Right ventricle myocardium inferior (tissue), 1 donor: Measurements from ENCODE around the gene PEX10. TPM values are rescaled to one million over a fixed set of nuclear protein-coding genes. Genes with fewer than 3 reads are reported as not detected.

Experiments used
- ATAC-seq: fragments of 200-7000 bp; cut with Tn5 transposase; one replicate; pipeline ENCODE4 v1.9.1; 2020; ENCODE audit warnings: mild to moderate bottlenecking, moderate library complexity
- DNase-seq: peaks from one replicate; pipeline ENCODE4 v3.0.0; 2021; ENCODE audit errors: missing footprints
- intact Hi-C: fragments of 100-400 bp; cut with DNase I; formaldehyde crosslinking; loops from one replicate; pipeline ENCODE4 v1.11.0; 2022
- total RNA-seq: library from RNA; stranded (reverse); fragmentation: NEBNext Ultra II Directional; extraction: Animal tissue kit (Norgen Biotek cat#: 25700); gene quantifications from one replicate; pipeline ENCODE4 v1.2.1, GENCODE V29; 2021
- donor health status: DM: no; HTN: yes; CAD: no; lungs with severe emphysema.

PEX10 gene
- total RNA-seq, 1 donor from 2014 or later: 14.5 TPM

DNA sequence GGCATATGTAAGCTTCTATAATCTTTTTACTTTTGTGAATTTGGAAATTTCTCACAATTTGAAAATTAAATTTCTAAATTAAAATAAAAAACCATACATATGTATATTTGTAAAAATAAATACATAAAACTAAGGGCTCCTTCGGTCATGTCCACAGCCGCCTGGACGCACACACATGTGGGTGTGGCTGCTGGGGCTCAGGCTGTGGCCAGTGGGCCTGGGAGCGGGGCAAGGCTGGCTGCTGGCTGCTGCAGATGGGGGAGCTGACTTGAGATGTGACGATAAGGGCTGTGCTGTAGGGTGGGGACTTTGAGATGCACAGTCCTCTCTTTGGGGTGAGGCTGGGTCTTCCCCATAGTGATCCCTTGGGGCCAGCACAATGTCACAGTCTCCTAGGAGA lies 15.9 kb downstream of the PEX10 start:
- ATAC-seq (no peak), DNase-seq (no peak)
- intact Hi-C loops: no loop called here

DNA sequence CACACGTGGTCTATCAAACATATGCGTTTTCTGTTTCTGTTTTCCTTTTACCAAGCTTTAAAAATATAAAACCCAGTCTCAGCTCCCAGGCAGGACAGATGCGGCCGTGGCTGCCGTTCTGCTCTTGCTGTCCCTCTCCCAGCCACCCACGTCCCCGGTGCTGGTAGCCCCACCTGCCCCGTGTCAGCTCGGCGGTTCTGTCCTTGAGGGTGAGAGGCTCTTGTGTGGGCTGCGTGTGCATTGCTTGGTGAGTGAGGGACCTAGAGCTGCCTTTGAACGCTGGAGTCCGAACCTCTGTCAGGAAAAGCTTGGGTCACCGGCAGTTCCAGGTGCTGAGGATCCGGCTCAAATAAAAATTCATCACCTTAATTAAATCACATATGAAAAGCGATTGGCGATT lies 16.3 kb downstream of the PEX10 start:
- ATAC-seq: no peak
- intact Hi-C loops: no loop called here
- no peak for DNase-seq

DNA sequence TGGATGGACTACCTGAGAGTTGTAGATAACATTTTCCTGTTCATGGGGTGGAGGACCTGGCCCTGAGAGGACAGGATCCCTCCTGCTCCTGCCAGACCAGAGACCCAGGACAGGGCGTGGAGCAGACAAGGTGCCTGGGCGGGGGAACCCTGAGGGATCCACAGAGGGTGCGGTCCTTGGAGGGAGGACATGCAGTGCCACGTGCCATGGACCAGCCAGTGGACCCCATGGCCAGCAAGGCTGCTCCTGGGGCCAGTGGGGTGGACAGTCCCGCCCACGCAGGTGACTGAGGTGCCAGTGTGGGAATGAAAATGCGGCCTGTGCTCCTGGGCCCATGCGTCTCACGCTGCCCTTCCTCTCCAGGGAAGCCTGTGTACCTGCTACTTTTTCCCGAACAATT lies 17.1 kb downstream of the PEX10 start:
- no peak for DNase-seq

DNA sequence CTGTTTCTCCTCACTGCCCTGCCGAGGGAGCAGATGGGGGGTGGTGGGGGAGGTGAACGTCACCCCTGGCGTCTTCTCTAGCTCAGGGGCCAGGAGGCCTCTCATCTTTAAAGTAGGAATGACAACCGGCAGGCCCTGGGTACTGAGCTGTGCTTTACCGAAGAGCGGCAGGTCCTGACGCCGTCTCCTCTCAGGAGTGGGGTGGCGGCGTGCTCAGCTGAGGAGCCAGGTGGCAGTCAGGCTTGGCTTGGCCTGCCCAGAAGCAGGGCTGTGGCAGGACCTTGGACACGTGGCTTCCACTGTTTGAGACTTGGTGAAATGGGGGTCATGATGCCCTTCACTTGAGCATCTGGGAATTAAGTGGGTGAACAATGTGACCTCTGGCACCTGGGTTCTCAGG lies 17.6 kb downstream of the PEX10 start:
- ATAC-seq (no peak), DNase-seq (no peak)
- intact Hi-C loops: no loop called here

More for the DNA sequence above, 17.1 kb downstream of the PEX10 start:
- ATAC-seq: no peak
- intact Hi-C loops: no loop called here

DNA sequence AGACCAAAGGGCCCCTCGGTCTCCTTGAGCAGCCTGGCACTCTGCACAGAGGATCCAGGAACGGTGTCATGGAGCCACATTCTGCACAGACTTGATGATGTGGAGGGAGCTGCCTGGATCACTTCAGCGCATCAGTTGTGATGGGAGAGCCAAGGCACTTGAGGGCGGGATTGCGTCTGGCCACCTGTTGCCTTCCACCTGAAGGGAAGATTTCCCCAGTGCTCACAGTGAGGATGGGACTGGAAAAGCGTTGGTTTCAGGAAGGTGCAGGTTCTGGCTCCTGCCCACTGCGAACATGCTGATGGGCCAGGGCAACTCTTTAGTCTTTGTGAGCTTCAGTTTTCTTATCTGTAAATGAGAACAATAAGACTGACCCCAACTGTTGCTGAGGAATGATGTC lies 18.1 kb downstream of the PEX10 start:
- ATAC-seq (no peak), DNase-seq (no peak)
- intact Hi-C loops: no loop called here

DNA sequence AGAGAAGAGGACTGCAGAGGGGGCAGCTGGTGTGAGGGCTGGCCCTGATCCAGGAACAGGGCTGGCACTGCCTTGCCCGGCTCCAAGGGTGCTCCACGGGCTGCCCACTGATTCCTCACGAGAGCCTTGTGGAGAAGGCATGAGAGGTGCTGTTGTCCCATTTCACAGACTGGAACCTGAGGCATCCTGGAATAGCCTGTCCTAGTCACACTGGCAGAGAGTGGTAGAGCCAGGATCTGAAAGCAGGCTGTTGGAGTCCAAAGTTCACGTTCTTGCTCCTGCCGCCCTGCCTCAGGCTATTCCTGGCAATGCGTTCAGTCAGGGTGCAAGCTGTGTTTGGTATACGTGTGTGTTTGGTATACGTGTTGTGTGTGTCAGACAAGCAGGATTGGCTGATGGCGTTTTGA lies 18.9 kb downstream of the PEX10 start:
- intact Hi-C loops: no loop called here

DNA sequence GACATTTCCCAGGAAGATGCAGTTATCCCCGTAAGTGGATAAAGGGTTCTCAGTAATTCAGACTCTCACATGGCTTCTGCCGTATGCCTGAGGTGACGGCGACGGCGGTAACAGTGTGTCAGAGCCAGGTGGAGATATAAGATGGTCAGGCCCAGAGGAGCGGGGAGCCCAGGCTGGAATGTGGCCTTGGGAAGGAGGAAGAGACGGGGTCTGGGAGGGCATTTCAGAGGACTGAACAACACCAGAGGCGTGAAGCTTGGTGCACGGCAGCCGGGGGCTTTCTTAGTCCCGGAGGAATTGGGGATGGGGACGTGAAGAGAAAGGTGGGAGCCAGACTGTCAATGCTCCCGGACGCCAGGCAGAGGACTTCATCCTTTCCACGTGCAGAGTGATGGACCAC lies 19.7 kb downstream of the PEX10 start:
- ATAC-seq: no peak
- intact Hi-C loops: no loop called here
- no peak for DNase-seq

More for the DNA sequence above, 18.9 kb downstream of the PEX10 start:
- DNase-seq (no peak), ATAC-seq (no peak)

DNA sequence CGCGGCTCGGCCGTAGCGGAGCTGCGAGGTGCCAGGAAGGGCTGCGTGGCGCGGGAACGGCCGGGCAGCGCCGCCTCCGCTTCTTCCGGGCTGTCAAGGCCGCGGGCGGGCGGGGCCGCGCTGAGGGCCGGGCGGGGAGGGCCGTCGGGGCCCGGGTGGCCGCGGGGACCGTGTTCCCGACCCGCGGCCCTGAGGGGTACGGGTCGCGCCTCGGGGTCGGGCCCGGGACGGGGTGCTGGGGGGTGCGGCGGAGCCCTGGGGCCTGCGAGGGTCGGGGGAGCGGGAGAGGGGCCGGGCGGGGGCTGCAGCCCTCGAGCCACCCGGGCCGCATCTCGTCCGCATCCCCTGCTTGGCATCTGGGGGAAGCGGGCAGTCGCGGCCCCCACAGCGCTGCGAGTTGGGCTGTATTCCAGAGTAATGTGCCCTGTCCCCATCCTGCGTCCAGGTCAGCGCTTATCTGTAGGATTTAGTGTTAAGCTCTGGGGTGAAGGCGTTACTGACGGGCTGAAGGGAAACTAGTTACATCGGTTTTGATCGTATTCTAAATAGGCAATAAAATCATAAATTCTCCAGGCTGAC lies 20.3 kb downstream of the PEX10 start:
- DNase-seq: no peak
- ATAC-seq: no peak
- intact Hi-C loops: no loop called here

DNA sequence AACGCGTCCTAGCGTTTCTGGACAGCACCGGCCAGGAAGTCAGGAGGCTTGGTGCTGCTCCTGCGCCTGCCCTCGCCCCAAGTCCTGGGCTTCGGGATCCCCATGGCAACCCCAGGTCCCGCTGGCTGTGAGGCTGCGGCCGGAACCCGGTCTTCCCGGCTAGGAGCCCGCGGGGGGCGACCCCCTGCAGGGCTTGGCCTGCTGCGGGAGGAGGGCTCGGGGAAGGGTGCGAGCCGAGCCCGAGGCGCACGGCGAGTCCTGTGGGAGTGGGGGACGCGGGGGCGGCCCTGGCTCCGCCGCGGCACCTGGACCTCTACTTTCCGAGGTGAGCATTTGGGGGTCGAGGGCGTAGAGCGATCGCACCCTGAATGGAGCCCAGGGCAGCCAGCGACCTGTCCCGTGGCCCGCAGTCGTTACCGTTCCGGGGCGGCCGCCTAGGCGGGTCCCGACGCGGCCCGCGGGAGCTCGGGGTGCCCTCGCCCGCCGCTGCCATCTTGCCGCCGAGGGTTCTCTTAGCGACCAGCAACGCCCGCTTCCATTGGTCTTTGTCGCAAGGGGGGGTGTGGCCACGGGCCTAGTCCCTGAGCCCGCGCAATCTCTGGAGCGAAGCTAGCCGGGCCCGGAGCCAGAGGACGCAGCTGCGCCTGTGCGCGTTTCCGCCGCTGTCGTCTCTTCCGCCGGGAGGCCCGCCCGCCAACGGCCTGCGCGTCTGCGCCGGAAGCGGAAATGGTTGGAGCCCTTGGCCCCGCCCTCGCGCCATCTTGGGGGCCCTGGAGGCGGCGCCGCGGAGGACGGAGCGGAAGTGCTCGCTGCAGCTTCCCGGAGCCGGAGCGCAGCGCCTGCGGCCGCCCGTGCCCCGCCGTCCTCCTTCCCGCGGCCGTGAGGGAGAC lies 21.1 kb downstream of the PEX10 start, which contains the start of the genes MORN1 and RER1:
Gene MORN1 (minus strand): TSS at position 514 of the 890 bp plus-strand sequence. CDS start 21 bp downstream, at position 493.
Gene RER1 (plus strand): TSS at position 801 of the 890 bp plus-strand sequence. CDS start 3,950 bp downstream, outside the sequence.
- ATAC-seq (peak; percentile 98), DNase-seq (peak; percentile 99)
- intact Hi-C loops: no loop called here

DNA sequence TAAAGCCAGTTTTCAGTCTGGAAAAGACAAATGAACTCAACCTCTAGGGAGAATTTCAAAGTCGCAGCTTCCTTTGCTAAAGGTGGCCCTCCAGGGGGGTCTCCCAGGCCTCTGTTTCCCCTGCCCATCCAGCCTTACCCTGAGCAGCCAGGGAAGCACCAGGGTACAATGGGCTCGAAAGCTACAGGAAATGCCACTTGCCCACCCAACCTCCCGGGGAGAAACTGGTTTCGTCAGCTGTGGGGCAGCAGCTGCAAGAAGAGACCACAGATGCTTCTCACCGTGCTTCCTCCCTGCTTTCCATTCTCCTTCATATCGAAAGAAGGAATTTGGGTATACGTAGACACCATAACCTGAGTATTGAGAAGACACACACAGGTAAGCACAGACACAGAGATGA lies 22.7 kb downstream of the PEX10 start:
- intact Hi-C loops: no loop called here
- no peak for ATAC-seq

DNA sequence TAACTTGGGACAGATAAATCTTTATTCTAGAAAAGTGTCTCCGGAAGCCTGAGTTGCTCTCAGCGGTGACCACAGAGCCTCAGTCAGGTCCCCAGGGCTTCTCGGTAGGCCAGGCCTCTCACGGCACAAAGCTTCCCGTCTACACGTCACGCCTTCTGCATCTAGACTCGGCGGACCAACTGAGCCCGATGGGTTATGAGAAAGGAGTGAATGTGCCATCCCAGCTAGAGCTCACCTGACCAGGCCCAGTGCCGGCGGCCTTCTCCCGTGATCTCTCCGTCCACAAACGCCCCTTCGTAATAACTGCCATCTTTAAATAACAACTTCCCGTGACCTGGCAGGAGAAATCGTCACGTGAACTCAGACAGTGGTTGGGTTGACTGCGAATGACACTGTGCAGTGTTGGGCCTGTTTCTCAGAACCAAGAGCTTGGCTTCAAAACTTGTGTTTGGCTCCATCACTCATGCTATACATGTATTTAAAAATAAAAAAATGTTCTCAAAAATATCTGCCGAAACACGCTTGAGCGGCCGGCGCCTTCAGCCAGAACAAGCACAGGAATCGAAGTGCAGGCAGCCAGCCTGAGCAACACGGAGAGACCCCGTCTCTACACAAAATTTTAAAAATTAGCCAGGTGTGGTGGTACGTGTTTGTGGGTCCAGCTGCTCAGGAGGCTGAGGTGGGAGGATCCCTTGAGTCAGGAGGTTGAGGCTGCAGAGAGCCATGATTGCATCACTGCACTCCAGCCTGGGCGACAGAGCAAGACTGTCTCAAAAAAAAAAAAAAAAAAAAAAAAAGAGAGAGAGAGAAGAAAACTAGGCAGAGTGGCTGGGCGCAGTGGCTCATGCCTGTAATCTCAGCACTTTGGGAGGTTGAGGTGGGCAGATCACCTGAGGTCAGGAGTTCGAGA lies 24.1 kb downstream of the PEX10 start:
- intact Hi-C loops: no loop called here
- DNase-seq: peak; percentile 62
- no peak for ATAC-seq

More for the DNA sequence above, 22.7 kb downstream of the PEX10 start:
- no peak for DNase-seq

DNA sequence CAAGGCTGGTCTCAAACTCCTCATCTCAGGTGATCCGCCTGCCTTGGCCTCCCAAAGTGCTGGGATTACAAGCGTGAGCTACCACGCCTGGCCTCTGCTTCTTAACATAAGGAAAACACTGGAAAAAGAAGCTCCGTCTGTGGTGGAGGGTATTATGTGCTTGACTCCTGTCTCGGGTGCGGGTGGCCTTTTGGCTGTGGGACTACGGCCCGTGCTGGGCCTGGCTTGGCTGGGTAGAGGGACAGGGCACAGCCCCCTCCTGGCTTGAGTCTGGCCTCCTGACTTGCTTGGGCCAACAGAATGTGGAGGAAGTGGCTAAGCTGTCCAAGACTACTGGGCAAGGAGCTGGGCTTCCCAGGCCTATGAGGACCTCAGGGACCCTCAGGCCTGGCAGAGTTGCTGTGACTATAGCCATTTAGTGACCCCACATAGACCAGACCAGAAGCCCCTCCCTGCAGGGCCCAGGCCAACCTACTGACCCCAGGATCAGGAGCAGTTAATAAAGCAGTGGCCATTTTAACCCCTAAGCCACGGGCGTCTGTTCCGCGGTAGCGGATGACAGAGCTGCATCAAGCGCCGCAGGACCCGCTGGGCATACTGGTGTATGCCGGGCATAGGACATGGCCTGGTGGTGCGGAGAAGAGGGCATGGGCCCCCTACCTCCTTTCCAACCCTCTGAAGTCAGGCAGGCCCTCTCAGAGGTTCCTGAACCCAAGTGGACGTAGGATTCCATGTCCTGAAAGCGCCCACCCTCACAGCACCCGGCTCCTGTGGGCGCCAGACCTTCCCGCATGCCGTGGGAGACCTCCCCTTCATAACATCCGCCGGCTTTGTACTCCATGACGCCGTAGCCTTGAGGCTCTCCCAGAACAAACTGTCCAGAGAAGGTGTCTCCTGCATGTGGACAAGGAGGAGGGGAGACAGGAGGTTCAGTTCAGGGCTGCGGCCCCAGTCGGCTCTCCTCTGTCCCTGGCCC lies 25.4 kb downstream of the PEX10 start:
- no peak for ATAC-seq
- DNase-seq: peak; percentile 60
- intact Hi-C loops: no loop called here

DNA sequence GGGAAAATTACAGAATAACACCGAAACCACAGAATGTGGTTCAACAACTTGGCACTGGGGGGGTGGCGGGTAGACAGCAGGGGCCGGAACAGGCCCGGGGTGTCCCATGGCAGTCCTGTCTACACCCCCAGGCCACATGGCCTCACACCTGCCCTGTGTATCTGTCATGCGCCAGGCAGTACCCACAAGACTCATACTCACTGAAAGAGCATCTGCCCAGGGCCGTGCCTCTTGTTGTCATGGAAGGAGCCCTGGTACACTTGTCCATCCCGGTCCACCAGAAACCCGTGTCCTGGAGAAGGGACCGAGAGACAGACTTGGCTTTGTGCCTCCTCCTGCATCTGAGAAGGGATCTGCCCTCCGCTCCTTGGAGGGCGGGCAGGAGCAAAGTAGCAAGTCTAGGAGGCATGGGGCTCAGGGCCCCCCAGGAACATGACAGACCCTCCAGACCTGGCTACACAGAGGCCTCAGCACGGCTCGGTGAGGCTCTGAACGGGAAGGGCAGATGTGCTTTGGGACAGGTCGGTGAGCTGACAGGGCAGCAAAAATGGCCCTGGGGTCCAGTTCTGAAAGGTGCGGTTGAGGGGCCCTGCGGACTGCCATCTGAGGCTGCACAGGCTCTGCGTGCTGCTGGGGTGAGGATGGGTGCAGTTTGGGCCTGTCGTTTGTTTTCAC lies 26.6 kb downstream of the PEX10 start:
- ATAC-seq: no peak
- intact Hi-C loops: no loop called here
- peak; percentile 54 for DNase-seq

DNA sequence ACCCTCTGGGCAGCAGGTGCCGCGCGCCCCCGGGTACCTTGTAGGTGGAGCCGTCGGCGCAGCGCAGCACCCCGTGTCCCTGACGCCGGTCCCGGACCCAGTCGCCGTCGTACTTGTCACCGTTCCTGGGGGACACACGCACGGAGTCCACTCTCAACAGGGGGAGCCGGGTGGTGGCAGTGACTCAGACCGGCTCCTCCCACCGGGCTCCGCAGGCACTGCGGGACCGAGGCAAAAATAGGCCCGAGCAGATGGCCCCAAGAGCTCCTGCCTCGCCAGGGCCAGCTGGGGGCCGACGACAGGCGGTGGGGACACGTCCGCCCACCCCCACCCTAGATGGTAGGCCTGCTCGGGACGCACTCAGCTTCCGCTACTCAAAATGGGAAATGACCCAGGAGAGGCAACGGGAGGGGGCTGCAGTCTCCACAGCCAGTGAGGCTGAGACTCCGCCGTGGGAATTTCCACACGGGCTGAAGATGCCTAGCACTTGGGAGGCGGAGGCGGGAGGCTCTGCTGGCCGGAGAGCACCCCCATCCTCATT lies 27.4 kb downstream of the PEX10 start:
- DNase-seq: peak; percentile 58
- no peak for ATAC-seq
- intact Hi-C loops: loop anchor here (5.0 kb wide), 1 partner anchor 68 kb away; no protein-coding TSS in a partner anchor

DNA sequence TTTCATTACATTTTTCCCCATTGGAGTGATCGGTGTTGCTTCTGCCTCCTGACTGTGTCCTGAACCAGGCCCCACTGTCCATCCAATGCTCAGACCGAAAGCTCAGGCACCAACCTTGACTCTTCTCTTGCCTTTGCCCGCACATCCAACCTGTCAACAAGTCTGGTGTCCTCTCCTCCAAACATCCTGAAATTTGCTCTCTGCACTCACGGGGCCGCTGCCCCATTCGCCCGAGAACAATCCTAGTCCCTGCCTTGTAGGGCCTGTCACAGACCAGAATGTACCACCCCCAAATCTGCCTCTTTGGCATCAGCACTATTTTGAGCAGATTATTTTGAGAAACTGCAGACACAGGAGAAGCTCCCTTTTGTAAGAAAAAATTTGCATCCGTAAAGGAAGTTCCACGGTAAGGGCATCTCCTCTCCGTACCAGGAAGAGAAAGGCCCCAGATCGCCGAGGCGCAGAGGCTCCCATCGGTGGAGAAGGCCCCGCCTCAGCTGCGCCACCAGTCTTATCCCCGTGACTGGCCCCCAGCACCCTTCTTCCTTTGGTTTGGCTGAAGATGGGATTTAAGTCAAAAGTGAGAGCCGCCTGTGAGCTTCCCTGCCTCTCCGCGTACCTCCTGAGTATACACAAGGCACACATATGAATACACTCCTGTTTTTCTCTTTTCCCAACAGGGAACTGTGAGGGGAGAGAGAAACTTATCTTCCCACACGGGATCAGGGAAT lies 28.1 kb downstream of the PEX10 start:
- DNase-seq (peak; percentile 15), ATAC-seq (no peak)
- intact Hi-C loops: loop anchor here (5.0 kb wide), 1 partner anchor 67 kb away; no protein-coding TSS in a partner anchor

DNA sequence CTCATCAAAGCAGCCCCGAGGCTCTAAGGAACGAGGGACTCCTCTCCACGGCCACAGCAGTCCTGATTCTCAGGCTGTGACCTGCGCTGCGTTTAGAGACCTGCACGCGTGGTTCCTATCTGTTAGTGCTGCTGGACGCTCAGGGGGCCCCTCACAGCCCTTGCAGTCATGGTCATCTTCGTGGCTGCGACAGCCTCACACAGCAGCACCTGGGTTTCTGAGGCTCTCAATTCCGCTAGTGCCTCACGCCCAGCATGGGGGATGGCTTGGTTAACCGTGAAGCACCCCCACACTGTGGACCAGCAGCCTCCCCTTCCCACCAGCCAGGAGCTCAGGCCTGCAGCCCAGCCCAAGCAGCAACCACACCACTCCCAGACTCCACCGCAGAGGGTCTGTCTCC lies 28.8 kb downstream of the PEX10 start:
- DNase-seq (peak; percentile 61), ATAC-seq (no peak)
- intact Hi-C loops: loop anchor here (5.0 kb wide), 1 partner anchor 66 kb away; no protein-coding TSS in a partner anchor
